ENCODE measurements around the gene COPS7A. TPM values are rescaled to one million over a fixed set of nuclear protein-coding genes. Genes with fewer than 3 reads are reported as not detected.

The COPS7A gene
- total and polyA plus RNA-seq, 11 donors = 54.1 to 108 (median 82.6) TPM

GRCh38 chr12:6695313-6696045 lies 28.4 kb upstream of the COPS7A start:
- 66 to 74% (median 74%) methylated on average over 9 to 11 of the region's 11 CpGs for WGBS, 4 donors

GRCh38 chr12:6696690-6697583 lies 26.9 kb upstream of the COPS7A start:
- peaks cover 10 to 61% (median 41%) of the 10 kb centered on the region in 9 donors for H3K27me3 ChIP-seq
- 81 to 85% (median 85%) methylated on average over 17 of the region's 17 CpGs for WGBS, 4 donors
- intact Hi-C loops (cut with DNase I) = loop anchor here in 3 of 10 donors (5.0 to 10.0 kb wide), 2 partner anchors 72 to 80 kb away; no protein-coding TSS in a partner anchor

More at GRCh38 chr12:6695313-6696045, 28.4 kb upstream of the COPS7A start:
- Histone ChIP-seq H3K4me1 (peaks cover 0 to 16% (median 10%) of the 10 kb centered on the region in 12 donors), H3K27me3 (peaks cover 0 to 47% (median 26%) of the 10 kb centered on the region in 9 donors), H3K27ac (no peak overlapping the region), H3K9me3 (no peaks in the 10 kb centered on the region), H3K36me3 (no peaks in the 10 kb centered on the region), H3K4me3 (no peak overlapping the region)
- ATAC-seq (no peak), DNase-seq (no peak)
- TF ChIP-seq POLR2A (IDR thresholded peaks at IDR 0.05) (no peak), CTCF (IDR thresholded peaks at IDR 0.05) (no peak)
- intact Hi-C loops (cut with DNase I) = loop anchor here in 3 of 10 donors (5.0 to 10.0 kb wide), 2 partner anchors 71 to 78 kb away; no protein-coding TSS in a partner anchor

GRCh38 chr12:6697584-6698351 lies 26.1 kb upstream of the COPS7A start:
- ATAC-seq = peak; percentile 43 to 67 (median 65)
- no peaks in the 10 kb centered on the region for H3K9me3 ChIP-seq
- no peak overlapping the region for H3K4me3 ChIP-seq
- H3K27me3 ChIP-seq = peaks cover 10 to 70% (median 45%) of the 10 kb centered on the region in 9 donors
- H3K27ac ChIP-seq = no peak overlapping the region
- DNase-seq = no peak
- H3K4me1 ChIP-seq = peaks cover 0 to 15% (median 8%) of the 10 kb centered on the region in 12 donors
- intact Hi-C loops (cut with DNase I) = loop anchor here in 3 of 10 donors (5.0 to 10.0 kb wide), 2 partner anchors 73 to 80 kb away; no protein-coding TSS in a partner anchor
- no peaks in the 10 kb centered on the region for H3K36me3 ChIP-seq
- TF ChIP-seq CTCF (IDR thresholded peaks at IDR 0.05) = peak in 11 of 12 donors; percentile 12 to 50 (median 37)
- no peak for TF ChIP-seq POLR2A (IDR thresholded peaks at IDR 0.05)
- WGBS, 4 donors = 68 to 70% (median 69%) methylated on average over 17 of the region's 17 CpGs

More at GRCh38 chr12:6696690-6697583, 26.9 kb upstream of the COPS7A start:
- DNase-seq (no peak), ATAC-seq (no peak)
- H3K9me3 ChIP-seq = no peaks in the 10 kb centered on the region
- peaks cover 0 to 15% (median 8%) of the 10 kb centered on the region in 12 donors for H3K4me1 ChIP-seq
- no peak overlapping the region for H3K4me3 ChIP-seq
- no peak for TF ChIP-seq CTCF (IDR thresholded peaks at IDR 0.05)
- TF ChIP-seq POLR2A (IDR thresholded peaks at IDR 0.05) = no peak
- no peak overlapping the region for H3K27ac ChIP-seq
- no peaks in the 10 kb centered on the region for H3K36me3 ChIP-seq

Measured in heart left ventricle (tissue), 16 donors.